ENCODE data around the gene MEMO1.
"Not testable (repeated sequence)": the region's sequence is repeated elsewhere in the genome, so short reads cannot be mapped to it uniquely, and the experiment has no call there.

Gene MEMO1

GRCh38 chr2:32010670-32011484 lies at the start of gene MEMO1:
Gene MEMO1, minus strand, starts transcription at chr2:32011008. Its CDS starts 761 bp downstream, at chr2:32010247.
- DNase-seq: peak; percentile 69

GRCh38 chr2:32060266-32060665 lies 49.5 kb upstream of the MEMO1 start:
- no peak for DNase-seq

- no peak for DNase-seq
Observed at GRCh38 chr2:32058130-32058529, 47.3 kb upstream of the MEMO1 start.

- DNase-seq: not testable (repeated sequence)
Observed at GRCh38 chr2:32054583-32054982, 43.8 kb upstream of the MEMO1 start.

- DNase-seq: no peak
Observed at GRCh38 chr2:32051836-32052439, 41.1 kb upstream of the MEMO1 start.

GRCh38 chr2:32043561-32043960 lies 32.8 kb upstream of the MEMO1 start:
- DNase-seq: no peak

- peak; percentile 63 for DNase-seq
Observed at GRCh38 chr2:32039447-32040219, 28.8 kb upstream of the MEMO1 start, which contains the start of gene DPY30. Gene DPY30, minus strand, starts transcription at chr2:32039805. Its CDS starts 349 bp downstream, at chr2:32039456.

GRCh38 chr2:32034198-32034887 lies 23.5 kb upstream of the MEMO1 start:
- not testable (repeated sequence) for DNase-seq

- DNase-seq: not testable (repeated sequence)
Observed at GRCh38 chr2:32018789-32019482, 8.1 kb upstream of the MEMO1 start.

- no peak for DNase-seq
Observed at GRCh38 chr2:32012872-32013271, 2.1 kb upstream of the MEMO1 start.

GRCh38 chr2:32011485-32011960 lies 715 bp upstream of the MEMO1 start:
- no peak for DNase-seq

- not testable (repeated sequence) for DNase-seq
Observed at GRCh38 chr2:32010280-32010669, 533 bp downstream of the MEMO1 start.

- DNase-seq: no peak
Observed at GRCh38 chr2:32009516-32010256, 1.1 kb downstream of the MEMO1 start.

GRCh38 chr2:32008805-32009515 lies 1.8 kb downstream of the MEMO1 start:
- no peak for DNase-seq

GRCh38 chr2:32007121-32007391 lies 3.8 kb downstream of the MEMO1 start:
- no peak for DNase-seq

- no peak for DNase-seq
Observed at GRCh38 chr2:32005371-32005976, 5.3 kb downstream of the MEMO1 start.

- no peak for DNase-seq
Observed at GRCh38 chr2:32003791-32004190, 7.0 kb downstream of the MEMO1 start.

- DNase-seq: no peak
Observed at GRCh38 chr2:32002406-32002805, 8.4 kb downstream of the MEMO1 start.

- DNase-seq: no peak
Observed at GRCh38 chr2:31999438-31999837, 11.4 kb downstream of the MEMO1 start.

GRCh38 chr2:31998731-31999383 lies 12.0 kb downstream of the MEMO1 start:
- DNase-seq: no peak
